OCI-LY7 (cell line): ENCODE results near the gene MVD. TPM values are rescaled to one million over a fixed set of nuclear protein-coding genes. Genes with fewer than 3 reads are reported as not detected.

ENCODE experiments used
- BruUV-seq: library from RNA; stranded (reverse); fragments of 400-500 nt; replicated peaks from 2 replicates; lab custom pipeline; 2021; lab: Mats Ljungman, UMichigan
- CTCF ChIA-PET: fragments of 300-600 bp; sonication (Branson Sonifier 250); formaldehyde crosslinking; loops from one replicate; lab custom pipeline; 2022; ENCODE audit warnings: antibody characterized with exemption; ENCODE audit not compliant: unreplicated experiment; lab: Charles Lee
- POLR2A ChIA-PET: fragments of 300-600 bp; sonication (Branson Sonifier 250); formaldehyde crosslinking; loops from one replicate; lab custom pipeline; 2022; ENCODE audit warnings: antibody characterized with exemption; lab: Charles Lee
- DNase-seq: peaks from one replicate; pipeline ENCODE4 v3.0.0-alpha.2; 2015; ENCODE audit warnings: low spot score
- H2AFZ ChIP-seq: fragments of 200-600 bp; sonication (generic), shearing (Covaris generic); 2 replicates; pipeline ENCODE4 v1.6.1; 2014; ENCODE audit warnings: mild to moderate bottlenecking, antibody characterized with exemption, low read length, moderate library complexity
- H3K27ac ChIP-seq: fragments of 200-600 bp; sonication (generic); 2 replicates; pipeline ENCODE4 v1.5.1; 2014; ENCODE audit warnings: mixed run types, low read depth, mild to moderate bottlenecking, moderate library complexity, low read length, inconsistent platforms; ENCODE audit not compliant: poor library complexity, severe bottlenecking
- H3K36me3 ChIP-seq: fragments of 200-600 bp; sonication (generic); 2 replicates; pipeline ENCODE4 v1.6.1; 2014; ENCODE audit warnings: mild to moderate bottlenecking, antibody characterized with exemption, low read length, moderate library complexity, mixed read lengths; ENCODE audit not compliant: insufficient read depth
- H3K4me1 ChIP-seq: fragments of 200-600 bp; sonication (generic); 2 replicates; pipeline ENCODE4 v1.5.1; 2014; ENCODE audit warnings: mild to moderate bottlenecking, low read length; ENCODE audit not compliant: insufficient read depth, poor library complexity, severe bottlenecking
- H3K4me2 ChIP-seq: fragments of 200-600 bp; sonication (generic); 2 replicates; pipeline ENCODE4 v1.6.1; 2014; ENCODE audit warnings: mild to moderate bottlenecking, low read length
- H3K4me3 ChIP-seq: fragments of 200-600 bp; sonication (generic); 2 replicates; pipeline ENCODE4 v1.5.1; 2014; ENCODE audit warnings: mild to moderate bottlenecking, low read depth, low read length; ENCODE audit not compliant: poor library complexity, severe bottlenecking
- H3K79me2 ChIP-seq: fragments of 200-600 bp; sonication (generic); 2 replicates; pipeline ENCODE4 v1.6.1; 2016; ENCODE audit warnings: low read depth, mild to moderate bottlenecking, low read length, moderate library complexity, mixed read lengths; ENCODE audit not compliant: insufficient read depth
- H3K9me2 ChIP-seq: fragments of 200-600 bp; sonication (generic); 2 replicates; pipeline ENCODE4 v1.6.1; 2016; ENCODE audit warnings: mild to moderate bottlenecking, low read length, mixed read lengths; ENCODE audit not compliant: insufficient read depth
- H3K9me3 ChIP-seq: fragments of 200-600 bp; sonication (generic); 2 replicates; pipeline ENCODE4 v1.6.1; 2014; ENCODE audit warnings: mild to moderate bottlenecking, mixed run types, low read length, mixed read lengths
- H4K20me1 ChIP-seq: fragments of 200-600 bp; sonication (generic); 2 replicates; pipeline ENCODE4 v1.6.1; 2014; ENCODE audit warnings: mild to moderate bottlenecking, antibody characterized with exemption, low read length, moderate library complexity, mixed read lengths; ENCODE audit not compliant: insufficient read depth
- EZH2phosphoT487 ChIP-seq: fragments of 200-600 bp; sonication (generic); IDR thresholded peaks from 2 replicates; pipeline ENCODE4 v1.6.1; 2018; ENCODE audit warnings: low read depth, borderline replicate concordance, mild to moderate bottlenecking, mixed run types, antibody characterized with exemption, low read length, moderate library complexity, mixed read lengths
- intact Hi-C: fragments of 100-400 bp; cut with micrococcal nuclease; formaldehyde crosslinking; loops from one replicate; pipeline ENCODE4 v1.10.0; 2022; ENCODE audit not compliant: unreplicated experiment
- total RNA-seq, 2 experiments: library from RNA; depleted of rRNA in 1 of 2; stranded (reverse); fragments of >200 nt in 1 of 2; shearing (Covaris generic) in 1 of 2; gene quantifications; 2 replicates each; pipeline ENCODE4 v1.2.3, GENCODE V29; 2014 to 2022
- TF ChIP-seq, protein P1 (sequence below): fragments of 200-600 bp; sonication (generic); conservative IDR thresholded peaks from 2 replicates; pipeline ENCODE4 v1.5.1; 2014; ENCODE audit warnings: mild to moderate bottlenecking, antibody characterized with exemption, low read length, moderate library complexity, mixed read lengths

The MVD gene
- total RNA-seq, 2 experiments from 2014 or later: 65.6 to 158 TPM

DNA sequence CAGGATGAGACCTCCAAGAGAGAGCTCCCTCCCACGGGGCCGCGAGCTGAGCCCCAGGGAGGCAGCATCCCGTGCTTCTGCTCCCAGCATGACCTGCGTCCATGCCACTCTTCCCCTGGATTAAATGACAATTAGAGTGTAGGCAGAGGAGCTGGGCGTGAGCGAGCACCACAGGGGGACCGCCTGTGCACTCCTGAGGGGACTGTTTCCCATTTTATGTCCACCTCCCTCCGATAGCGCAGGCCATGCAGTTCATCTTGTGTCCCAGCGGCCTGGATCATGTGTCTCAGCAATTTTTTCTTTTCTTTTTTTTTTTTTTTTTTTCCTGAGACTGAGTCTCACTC is 30.3 kb downstream of the MVD start:
- H3K79me2 ChIP-seq: no peaks in the 10 kb centered on the region
- DNase-seq: no peak
- H3K4me1 ChIP-seq: peaks cover 27% of the 10 kb centered on the region
- no peaks in the 10 kb centered on the region for H3K9me2 ChIP-seq
- TF ChIP-seq EZH2phosphoT487: no peak
- TF ChIP-seq, protein P1, sequence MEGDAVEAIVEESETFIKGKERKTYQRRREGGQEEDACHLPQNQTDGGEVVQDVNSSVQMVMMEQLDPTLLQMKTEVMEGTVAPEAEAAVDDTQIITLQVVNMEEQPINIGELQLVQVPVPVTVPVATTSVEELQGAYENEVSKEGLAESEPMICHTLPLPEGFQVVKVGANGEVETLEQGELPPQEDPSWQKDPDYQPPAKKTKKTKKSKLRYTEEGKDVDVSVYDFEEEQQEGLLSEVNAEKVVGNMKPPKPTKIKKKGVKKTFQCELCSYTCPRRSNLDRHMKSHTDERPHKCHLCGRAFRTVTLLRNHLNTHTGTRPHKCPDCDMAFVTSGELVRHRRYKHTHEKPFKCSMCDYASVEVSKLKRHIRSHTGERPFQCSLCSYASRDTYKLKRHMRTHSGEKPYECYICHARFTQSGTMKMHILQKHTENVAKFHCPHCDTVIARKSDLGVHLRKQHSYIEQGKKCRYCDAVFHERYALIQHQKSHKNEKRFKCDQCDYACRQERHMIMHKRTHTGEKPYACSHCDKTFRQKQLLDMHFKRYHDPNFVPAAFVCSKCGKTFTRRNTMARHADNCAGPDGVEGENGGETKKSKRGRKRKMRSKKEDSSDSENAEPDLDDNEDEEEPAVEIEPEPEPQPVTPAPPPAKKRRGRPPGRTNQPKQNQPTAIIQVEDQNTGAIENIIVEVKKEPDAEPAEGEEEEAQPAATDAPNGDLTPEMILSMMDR: no peak
- BruUV-seq: no TSS peak
- intact Hi-C loops: loop anchor here (5.0 kb wide), 2 partner anchors 70 to 190 kb away; no protein-coding TSS in a partner anchor
- no peak overlapping the region for H3K27ac ChIP-seq
- H3K4me3 ChIP-seq: no peak overlapping the region
- H3K9me3 ChIP-seq: no peaks in the 10 kb centered on the region
- POLR2A ChIA-PET: interaction anchor here (1.1 kb wide), 1 partner anchor 161 kb away, joined by 3 read pairs; no protein-coding TSS in a partner anchor
- H3K36me3 ChIP-seq: peaks cover 55% of the 10 kb centered on the region
- CTCF ChIA-PET: no interaction called here
- no peak overlapping the region for H2AFZ ChIP-seq
- H4K20me1 ChIP-seq: no peaks in the 10 kb centered on the region
- H3K4me2 ChIP-seq: no peak overlapping the region

DNA sequence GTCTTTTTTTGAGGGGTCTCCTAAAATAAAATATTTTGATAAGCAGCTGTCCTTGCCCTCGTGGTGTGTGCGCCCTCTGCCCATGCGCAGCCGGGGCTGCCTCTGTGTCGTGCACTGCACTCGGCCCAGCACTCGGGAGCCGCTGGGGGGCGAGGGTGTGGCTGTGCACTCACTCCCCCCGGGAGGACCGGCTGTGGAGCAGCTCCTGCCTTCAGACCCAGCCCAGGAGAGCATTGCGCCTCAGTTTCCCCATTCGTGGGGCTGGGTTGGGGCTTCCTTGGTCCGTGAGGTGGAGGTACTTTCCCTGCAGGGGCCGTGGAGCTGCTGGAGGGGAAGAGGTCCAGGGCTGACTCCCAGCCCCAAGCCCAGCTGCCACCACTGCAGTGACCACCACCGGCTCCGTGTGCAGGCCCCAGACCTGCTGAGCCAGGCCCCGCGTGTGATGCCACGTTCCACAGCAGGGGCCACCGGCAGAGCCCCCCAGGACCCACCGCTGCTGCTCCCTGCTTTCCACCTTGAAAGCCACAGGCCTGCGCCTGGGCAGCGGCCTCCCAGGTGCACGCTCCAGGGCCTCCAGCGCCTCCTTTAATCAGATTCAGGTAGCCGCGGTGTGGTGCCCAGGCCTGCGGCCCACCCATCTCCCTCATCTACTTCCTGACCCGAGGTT is 30.8 kb downstream of the MVD start:
- DNase-seq: no peak
- H3K4me1 ChIP-seq: peaks cover 22% of the 10 kb centered on the region
- H3K9me3 ChIP-seq: no peaks in the 10 kb centered on the region
- POLR2A ChIA-PET: no interaction called here
- TF ChIP-seq, protein P1: no peak
- no peak for TF ChIP-seq EZH2phosphoT487
- H3K36me3 ChIP-seq: peaks cover 60% of the 10 kb centered on the region
- no peak overlapping the region for H2AFZ ChIP-seq
- no TSS peak for BruUV-seq
- H3K9me2 ChIP-seq: no peaks in the 10 kb centered on the region
- CTCF ChIA-PET: no interaction called here
- H3K27ac ChIP-seq: no peak overlapping the region
- H4K20me1 ChIP-seq: no peaks in the 10 kb centered on the region
- no peaks in the 10 kb centered on the region for H3K79me2 ChIP-seq
- intact Hi-C loops: loop anchor here (5.0 kb wide), 2 partner anchors 70 to 190 kb away; no protein-coding TSS in a partner anchor
- H3K4me3 ChIP-seq: no peak overlapping the region
- H3K4me2 ChIP-seq: no peak overlapping the region

DNA sequence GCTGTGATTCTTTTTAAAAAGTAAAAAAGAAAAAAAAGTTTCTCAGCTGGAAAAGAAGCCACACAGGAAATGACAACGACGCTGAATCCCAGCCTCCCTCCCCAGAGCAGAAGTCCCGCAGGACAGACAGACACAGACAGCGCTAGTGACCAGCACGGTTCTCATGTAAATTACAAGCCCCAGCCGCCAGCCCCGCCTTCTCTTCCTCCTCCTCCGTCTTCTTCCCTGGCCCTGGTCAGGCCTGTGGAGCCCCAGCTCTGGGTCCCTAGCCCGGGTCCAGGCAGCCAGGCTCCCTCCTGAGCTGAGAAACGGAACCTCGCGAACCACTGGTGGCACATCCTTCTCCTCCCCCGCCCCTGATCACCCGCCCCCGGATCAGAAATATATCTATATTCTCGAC is 31.5 kb downstream of the MVD start:
- CTCF ChIA-PET: no interaction called here
- no peak for TF ChIP-seq EZH2phosphoT487
- TF ChIP-seq, protein P1: no peak
- TSS peak; percentile 95 for BruUV-seq
- Histone ChIP-seq H3K4me1 (peaks cover 22% of the 10 kb centered on the region), H4K20me1 (no peaks in the 10 kb centered on the region), H3K27ac (no peak overlapping the region), H3K9me3 (no peaks in the 10 kb centered on the region), H3K9me2 (no peaks in the 10 kb centered on the region), H3K4me2 (no peak overlapping the region), H2AFZ (no peak overlapping the region), H3K4me3 (no peak overlapping the region), H3K79me2 (no peaks in the 10 kb centered on the region), H3K36me3 (peaks cover 64% of the 10 kb centered on the region)
- no peak for DNase-seq
- intact Hi-C loops: loop anchor here (5.0 kb wide), 2 partner anchors 71 to 189 kb away; no protein-coding TSS in a partner anchor
- POLR2A ChIA-PET: no interaction called here
